Endodermal cell (in vitro differentiated cells): ENCODE results near the gene RHBDL3. TPM values are rescaled to one million over a fixed set of nuclear protein-coding genes. Genes with fewer than 3 reads are reported as not detected.

Experiments used
- DNase-seq: peaks from one replicate; pipeline ENCODE4 v3.0.0-alpha.2; 2017
- H3K27ac ChIP-seq: 2 replicates; pipeline ENCODE4 v1.5.1; 2013; ENCODE audit warnings: mild to moderate bottlenecking, low read depth, low read length, moderate library complexity
- H3K27me3 ChIP-seq: 2 replicates; pipeline ENCODE4 v1.6.1; 2013; ENCODE audit warnings: mild to moderate bottlenecking, low read length, moderate library complexity; ENCODE audit not compliant: insufficient read depth, control insufficient read depth, poor library complexity, severe bottlenecking
- H3K36me3 ChIP-seq: 2 replicates; pipeline ENCODE4 v1.7.0; 2013; ENCODE audit warnings: mild to moderate bottlenecking, low read length, moderate library complexity; ENCODE audit not compliant: control insufficient read depth, insufficient read depth
- H3K4me1 ChIP-seq: one replicate; pipeline ENCODE4 v1.7.0; 2013; ENCODE audit warnings: low read length; ENCODE audit not compliant: control insufficient read depth, insufficient read depth
- H3K4me3 ChIP-seq: 2 replicates; pipeline ENCODE4 v1.5.1; 2013; ENCODE audit warnings: mild to moderate bottlenecking, low read length, moderate library complexity
- H3K9ac ChIP-seq: 2 replicates; pipeline ENCODE4 v1.6.1; 2013; ENCODE audit warnings: mild to moderate bottlenecking, low read length, moderate library complexity; ENCODE audit not compliant: poor library complexity, severe bottlenecking; ENCODE audit errors: extremely low read depth
- H3K9me3 ChIP-seq: 2 replicates; pipeline ENCODE4 v1.6.1; 2013; ENCODE audit warnings: mild to moderate bottlenecking, low read length, moderate library complexity; ENCODE audit not compliant: control insufficient read depth
- H3K27ac Mint-ChIP-seq: 2 replicates; pipeline ENCODE4 v1.8.0; 2020; ENCODE audit warnings: mixed read lengths
- H3K27me3 Mint-ChIP-seq: 2 replicates; pipeline ENCODE4 v1.8.0; 2021; ENCODE audit warnings: mild to moderate bottlenecking, mixed read lengths; ENCODE audit not compliant: insufficient read depth
- H3K36me3 Mint-ChIP-seq: 2 replicates; pipeline ENCODE4 v1.8.0; 2020; ENCODE audit warnings: low read depth, mixed read lengths
- H3K4me1 Mint-ChIP-seq: 2 replicates; pipeline ENCODE4 v1.8.0; 2020; ENCODE audit warnings: mixed read lengths
- H3K4me3 Mint-ChIP-seq: 2 replicates; pipeline ENCODE4 v1.8.0; 2020; ENCODE audit warnings: mild to moderate bottlenecking, moderate library complexity, mixed read lengths
- H3K9me3 Mint-ChIP-seq: 2 replicates; pipeline ENCODE4 v1.8.0; 2020; ENCODE audit warnings: mild to moderate bottlenecking, mixed read lengths
- CTCF ChIP-seq: fragments of 200-600 bp; sonication (generic); conservative IDR thresholded peaks from 2 replicates; pipeline ENCODE4 v1.5.0; 2021; ENCODE audit warnings: antibody characterized with exemption, mild to moderate bottlenecking
- WGBS, 2 experiments: methylation state at CpG; one replicate each; pipeline versions ENCODE4 v1.1.5 to v1.1.7; 2013; ENCODE audit warnings: missing lambda C conversion rate in 2 of 2, mixed read lengths in 1 of 2; ENCODE audit not compliant: insufficient coverage in 1 of 2, insufficient read length in 1 of 2; 5-methylcytosine and 5-hydroxymethylcytosine counted together
- total RNA-seq, 2 donors: library from RNA; stranded (reverse); fragmentation: NEBNext Ultra II Directional in 1 of 2; extraction: Animal tissue kit (Norgen Biotek cat#: 25700) in 1 of 2; gene quantifications; 2 replicates in 1 of 2; 3 replicates in 1 of 2; pipeline ENCODE4 v1.2.1, GENCODE V29; 2021

Gene RHBDL3
- total RNA-seq, 2 donors from 2014 or later: 0.35 to 1.4 TPM

DNA sequence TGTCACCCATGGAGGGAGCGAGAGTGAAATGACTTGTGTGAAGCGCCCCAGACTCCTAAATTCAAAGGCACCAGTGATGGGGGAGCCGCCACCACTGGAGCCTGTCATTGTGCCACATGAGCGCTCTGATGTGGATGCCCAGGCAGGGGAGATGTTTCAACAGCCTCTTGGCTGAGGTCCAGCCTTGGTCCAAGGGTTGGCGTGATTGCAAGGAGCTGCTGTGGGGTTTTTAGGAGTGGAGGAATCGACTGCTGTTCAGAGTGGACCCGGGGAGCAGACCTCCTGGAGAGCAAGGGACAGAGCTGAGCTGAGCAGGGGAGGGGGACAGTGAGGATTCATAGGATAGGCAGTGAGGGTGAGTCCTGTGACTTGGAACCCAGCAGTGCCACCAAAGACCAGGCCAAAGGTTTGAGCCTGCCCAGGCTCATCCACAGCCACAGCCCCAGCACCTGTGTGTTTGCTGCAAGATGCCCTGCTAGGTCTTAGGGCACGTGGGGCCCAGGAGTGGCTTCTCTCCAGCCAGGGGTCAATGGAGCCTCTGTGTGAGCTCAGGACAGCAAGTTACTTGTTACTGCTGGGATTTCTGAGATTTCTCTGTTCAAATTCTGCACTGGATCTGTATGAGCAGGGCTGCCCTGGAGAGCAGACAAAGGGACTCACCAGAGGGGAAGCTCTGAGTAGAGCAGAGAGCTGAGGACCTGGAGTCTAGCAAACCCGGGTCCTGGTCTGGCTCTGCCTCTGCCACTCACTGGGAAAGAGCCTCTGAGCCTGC, 20.3 kb downstream of the RHBDL3 start:
- H3K9ac ChIP-seq: no peak overlapping the region
- no peaks in the 10 kb centered on the region for H3K27me3 ChIP-seq
- no peaks in the 10 kb centered on the region for H3K36me3 ChIP-seq
- Mint-ChIP-seq H3K27me3 (peaks cover 37% of the 10 kb centered on the region), H3K4me3 (no peak overlapping the region), H3K36me3 (no peaks in the 10 kb centered on the region), H3K9me3 (no peaks in the 10 kb centered on the region), H3K4me1 (peaks cover 28% of the 10 kb centered on the region), H3K27ac (peak overlapping the region; percentile 28)
- TF ChIP-seq CTCF: no peak
- H3K4me1 ChIP-seq: peaks cover 20% of the 10 kb centered on the region
- peak; percentile 52 for DNase-seq
- no peaks in the 10 kb centered on the region for H3K9me3 ChIP-seq
- H3K4me3 ChIP-seq: no peak overlapping the region
- 87 to 91% methylated on average over 9 of the region's 9 CpGs for WGBS, 2 experiments
- H3K27ac ChIP-seq: no peak overlapping the region

DNA sequence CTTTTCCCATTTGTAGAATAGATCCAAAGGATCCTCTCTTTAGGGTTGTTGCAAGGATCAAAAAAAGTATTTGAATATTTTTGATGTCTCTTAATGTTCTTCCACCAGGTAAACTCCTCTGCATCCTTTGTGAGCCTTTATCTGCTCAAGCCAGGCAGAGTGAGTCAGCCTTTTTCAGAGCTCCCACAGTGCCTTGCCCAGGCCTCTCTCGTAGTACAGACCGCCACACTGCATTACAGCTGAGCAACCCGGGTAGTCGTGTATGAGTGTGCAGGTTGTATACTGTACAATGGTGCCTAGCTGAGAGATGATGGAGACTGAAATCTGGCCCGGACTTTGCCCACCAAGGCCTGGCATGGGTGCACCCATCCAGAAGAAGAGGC, 20.9 kb downstream of the RHBDL3 start:
- 92 to 100% methylated on average over 1 to 5 of the region's 5 CpGs for WGBS, 2 experiments

DNA sequence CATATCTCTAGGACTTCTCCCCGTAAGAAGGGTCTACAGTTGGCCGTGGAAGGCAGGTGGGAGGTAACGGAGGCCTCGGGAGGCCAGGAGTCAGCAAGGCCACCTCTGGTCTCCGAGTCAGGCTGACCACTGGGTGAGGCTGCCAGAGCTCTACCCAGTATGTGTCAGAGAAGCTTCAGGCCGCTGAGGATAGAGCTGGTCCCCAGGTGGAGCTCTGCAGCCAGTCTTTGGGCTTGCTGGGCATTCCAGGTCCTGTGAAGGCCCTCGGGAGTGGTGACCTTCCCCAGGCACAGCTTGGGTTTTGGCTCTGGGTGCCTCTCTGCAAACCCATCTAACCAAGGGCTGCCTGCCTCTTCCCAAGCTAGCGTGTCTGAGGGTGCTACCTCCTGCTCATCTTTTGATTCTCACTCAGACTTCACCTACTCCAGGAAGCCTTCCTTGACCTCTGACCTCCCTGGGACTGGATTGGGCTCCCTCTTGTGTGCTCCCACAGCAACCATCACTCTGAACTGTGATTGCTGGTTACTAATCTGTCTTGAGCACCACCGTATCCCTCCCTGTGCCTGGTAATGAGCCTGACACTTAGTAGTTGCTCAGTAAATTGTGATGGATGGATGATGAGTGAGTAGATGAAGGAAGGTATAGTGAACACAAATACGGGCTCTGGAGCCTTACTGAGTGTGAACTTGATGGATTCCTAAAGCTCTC, 22.3 kb downstream of the RHBDL3 start:
- no peaks in the 10 kb centered on the region for H3K9me3 ChIP-seq
- Mint-ChIP-seq H3K36me3 (no peaks in the 10 kb centered on the region), H3K4me1 (peaks cover 28% of the 10 kb centered on the region), H3K27ac (no peak overlapping the region), H3K27me3 (peaks cover 42% of the 10 kb centered on the region), H3K9me3 (no peaks in the 10 kb centered on the region), H3K4me3 (no peak overlapping the region)
- H3K27me3 ChIP-seq: no peaks in the 10 kb centered on the region
- H3K4me1 ChIP-seq: peaks cover 17% of the 10 kb centered on the region
- H3K36me3 ChIP-seq: no peaks in the 10 kb centered on the region
- H3K4me3 ChIP-seq: no peak overlapping the region
- no peak overlapping the region for H3K9ac ChIP-seq
- no peak overlapping the region for H3K27ac ChIP-seq
- DNase-seq: peak; percentile 87
- WGBS, 2 experiments: 90 to 98% methylated on average over 10 of the region's 10 CpGs
- TF ChIP-seq CTCF: peak; percentile 53

More for the DNA sequence above, 20.9 kb downstream of the RHBDL3 start:
- Histone ChIP-seq H3K4me3 (no peak overlapping the region), H3K36me3 (no peaks in the 10 kb centered on the region), H3K9me3 (no peaks in the 10 kb centered on the region), H3K27me3 (no peaks in the 10 kb centered on the region), H3K9ac (no peak overlapping the region), H3K27ac (no peak overlapping the region), H3K4me1 (peaks cover 17% of the 10 kb centered on the region)
- peaks cover 39% of the 10 kb centered on the region for H3K27me3 Mint-ChIP-seq
- no peaks in the 10 kb centered on the region for H3K9me3 Mint-ChIP-seq
- H3K36me3 Mint-ChIP-seq: no peaks in the 10 kb centered on the region
- TF ChIP-seq CTCF: no peak
- H3K4me3 Mint-ChIP-seq: no peak overlapping the region
- peaks cover 28% of the 10 kb centered on the region for H3K4me1 Mint-ChIP-seq
- peak overlapping the region; percentile 28 for H3K27ac Mint-ChIP-seq
- peak; percentile 54 for DNase-seq
